ENCODE results near the gene FKBP10.
A peak's percentile ranks its signal among the peaks of the same experiment; 100 is the strongest.

FKBP10 gene

GRCh38 chr17:41812381-41813151 lies at the start of gene FKBP10:
Gene FKBP10, plus strand, starts transcription at chr17:41813004. Its CDS starts 31 bp downstream, at chr17:41813035.
- DNase-seq (ENCODE audit: low spot score): no peak

GRCh38 chr17:41763327-41763726 lies 49.5 kb upstream of the FKBP10 start:
- DNase-seq (ENCODE audit: low spot score): no peak

GRCh38 chr17:41766135-41766534 lies 46.7 kb upstream of the FKBP10 start:
- DNase-seq (ENCODE audit: low spot score): no peak

GRCh38 chr17:41767324-41768042 lies 45.3 kb upstream of the FKBP10 start:
- no peak for DNase-seq (ENCODE audit: low spot score)

- DNase-seq (ENCODE audit: low spot score): no peak
These were observed 44.0 kb upstream of the FKBP10 start for GRCh38 chr17:41768682-41769288.

GRCh38 chr17:41769346-41769862 lies 43.4 kb upstream of the FKBP10 start:
- DNase-seq (ENCODE audit: low spot score): no peak

GRCh38 chr17:41769985-41770384 lies 42.8 kb upstream of the FKBP10 start:
- DNase-seq (ENCODE audit: low spot score): no peak

GRCh38 chr17:41771389-41772206 lies 41.2 kb upstream of the FKBP10 start:
- DNase-seq (ENCODE audit: low spot score): no peak

- no peak for DNase-seq (ENCODE audit: low spot score)
These were observed 40.6 kb upstream of the FKBP10 start for GRCh38 chr17:41772218-41772585.

GRCh38 chr17:41772586-41773189 lies 40.1 kb upstream of the FKBP10 start:
- DNase-seq (ENCODE audit: low spot score): no peak

- DNase-seq (ENCODE audit: low spot score): no peak
These were observed 39.6 kb upstream of the FKBP10 start for GRCh38 chr17:41773190-41773588.

GRCh38 chr17:41773731-41774193 lies 39.0 kb upstream of the FKBP10 start:
- peak; percentile 42 for DNase-seq (ENCODE audit: low spot score)

GRCh38 chr17:41775394-41776226 lies 37.2 kb upstream of the FKBP10 start:
- DNase-seq (ENCODE audit: low spot score): peak; percentile 92

GRCh38 chr17:41776262-41776900 lies 36.4 kb upstream of the FKBP10 start:
- DNase-seq (ENCODE audit: low spot score): peak; percentile 67

- no peak for DNase-seq (ENCODE audit: low spot score)
These were observed 35.6 kb upstream of the FKBP10 start for GRCh38 chr17:41777157-41777573.

- DNase-seq (ENCODE audit: low spot score): peak; percentile 73
These were observed 35.1 kb upstream of the FKBP10 start for GRCh38 chr17:41777574-41778188.

- no peak for DNase-seq (ENCODE audit: low spot score)
These were observed 32.9 kb upstream of the FKBP10 start for GRCh38 chr17:41779954-41780353.

- DNase-seq (ENCODE audit: low spot score): no peak
These were observed 31.2 kb upstream of the FKBP10 start for GRCh38 chr17:41781404-41782110.

- DNase-seq (ENCODE audit: low spot score): no peak
These were observed 30.7 kb upstream of the FKBP10 start for GRCh38 chr17:41782142-41782541.

Data from pons (tissue), 1 donor.